Thymus (tissue), 11 donors: Measurements from ENCODE around the gene MCF2L2. TPM values are rescaled to one million over a fixed set of nuclear protein-coding genes. Genes with fewer than 3 reads are reported as not detected.
A peak's percentile ranks its signal among the peaks of the same experiment; 100 is the strongest.

Source experiments
- DNase-seq, 9 donors: peaks; one replicate each; pipeline ENCODE4 v3.0.0-alpha.2; 2013; ENCODE audit warnings: low spot score in 9 of 9, low read depth in 6 of 9, missing footprints in 1 of 9
- H3K27ac ChIP-seq, 2 donors: one replicate each; pipeline ENCODE4 v1.5.1; 2013; ENCODE audit warnings: control low read depth in 1 of 2, low read depth in 1 of 2, low read length in 1 of 2, mild to moderate bottlenecking in 1 of 2, moderate library complexity in 1 of 2
- H3K27me3 ChIP-seq, 2 donors: one replicate each; pipeline ENCODE4 v1.5.1; 2013; ENCODE audit warnings: low read length in 1 of 2; ENCODE audit not compliant: control insufficient read depth in 2 of 2, insufficient read depth in 1 of 2
- H3K36me3 ChIP-seq, 2 donors: one replicate each; pipeline ENCODE4 v1.5.1; 2013; ENCODE audit warnings: low read length in 1 of 2, mild to moderate bottlenecking in 1 of 2, moderate library complexity in 1 of 2; ENCODE audit not compliant: control insufficient read depth in 2 of 2, insufficient read depth in 2 of 2
- H3K4me1 ChIP-seq, 2 donors: one replicate each; pipeline ENCODE4 v1.5.1; 2013; ENCODE audit warnings: low read length in 2 of 2; ENCODE audit not compliant: control insufficient read depth in 2 of 2, insufficient read depth in 2 of 2
- H3K4me3 ChIP-seq, 2 donors: one replicate each; pipeline ENCODE4 v1.5.1; 2013; ENCODE audit warnings: low read length in 2 of 2, control low read depth in 1 of 2, mild to moderate bottlenecking in 1 of 2
- H3K9me3 ChIP-seq, 2 donors: one replicate each; pipeline ENCODE4 v1.5.1; 2013; ENCODE audit warnings: low read length in 1 of 2, mild to moderate bottlenecking in 1 of 2; ENCODE audit not compliant: control insufficient read depth in 2 of 2, insufficient read depth in 1 of 2
- WGBS: extraction: QIAGEN DNeasy Blood & Tissue Kit; methylation state at CpG from one replicate; pipeline ENCODE4 v1.1.7; 2013; 5-methylcytosine and 5-hydroxymethylcytosine counted together
- polyA plus RNA-seq: library from polyadenylated mRNA; stranded (reverse); fragments of 200-250 nt; gene quantifications from one replicate; pipeline ENCODE4 v1.2.3, GENCODE V29; 2013
- total RNA-seq: library from RNA; stranded (reverse); fragments of 120-200 nt; gene quantifications from one replicate; pipeline ENCODE4 v1.2.4, GENCODE V29; 2013
- donor health status: healthy.

MCF2L2 gene
- total and polyA plus RNA-seq, 2 donors, result 1.0 to 1.1 TPM

DNA sequence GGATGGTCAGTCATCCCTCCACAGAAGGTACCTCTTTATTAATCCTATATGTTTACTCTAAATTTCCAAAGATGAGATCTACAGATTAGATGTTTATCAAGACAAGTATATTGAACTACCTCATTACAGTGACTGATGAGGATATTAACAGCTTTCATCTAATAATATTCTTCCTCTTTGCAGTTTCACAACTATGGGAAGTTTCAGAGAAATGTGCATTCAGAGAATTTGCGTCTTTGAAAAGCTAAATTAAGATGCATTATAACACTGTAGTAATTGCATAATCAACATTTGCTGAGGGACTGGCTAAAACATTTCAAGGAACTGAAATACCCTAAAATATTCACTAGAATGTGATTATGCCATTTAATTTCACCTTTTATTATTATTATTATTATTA lies 46.7 kb downstream of the MCF2L2 start:
- H3K9me3 ChIP-seq, result no peaks in the 10 kb centered on the region
- no peaks in the 10 kb centered on the region for H3K27me3 ChIP-seq
- H3K27ac ChIP-seq, result no peak overlapping the region
- WGBS, result 94% methylated on average over 1 of the region's 1 CpG
- H3K36me3 ChIP-seq, result no peaks in the 10 kb centered on the region
- no peak for DNase-seq
- peaks cover 4 to 10% of the 10 kb centered on the region in 2 donors for H3K4me1 ChIP-seq
- H3K4me3 ChIP-seq, result no peak overlapping the region

DNA sequence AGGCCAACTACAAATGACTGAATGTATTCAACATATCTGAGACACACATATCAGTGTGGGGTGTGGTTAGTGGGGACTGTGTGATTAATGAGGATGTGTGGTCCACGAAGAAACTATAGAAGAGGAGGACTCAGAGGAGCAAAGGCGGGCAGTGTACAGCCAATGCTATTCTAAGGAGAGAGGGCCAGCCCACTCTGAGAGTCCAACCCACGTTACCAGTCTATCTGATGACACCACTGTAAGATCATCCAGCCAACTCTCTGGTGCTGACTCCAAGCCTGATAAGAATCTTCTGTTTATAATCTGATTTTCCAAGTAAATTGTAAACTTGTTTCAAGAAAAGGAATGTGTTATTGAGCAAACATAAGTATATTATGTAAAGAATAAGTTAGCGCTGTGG lies 47.2 kb downstream of the MCF2L2 start:
- 94% methylated on average over 4 of the region's 4 CpGs for WGBS
- Histone ChIP-seq H3K4me3 (no peak overlapping the region), H3K36me3 (no peaks in the 10 kb centered on the region), H3K9me3 (no peaks in the 10 kb centered on the region), H3K27me3 (no peaks in the 10 kb centered on the region), H3K4me1 (peaks cover 4 to 10% of the 10 kb centered on the region in 2 donors), H3K27ac (no peak overlapping the region)
- no peak for DNase-seq

DNA sequence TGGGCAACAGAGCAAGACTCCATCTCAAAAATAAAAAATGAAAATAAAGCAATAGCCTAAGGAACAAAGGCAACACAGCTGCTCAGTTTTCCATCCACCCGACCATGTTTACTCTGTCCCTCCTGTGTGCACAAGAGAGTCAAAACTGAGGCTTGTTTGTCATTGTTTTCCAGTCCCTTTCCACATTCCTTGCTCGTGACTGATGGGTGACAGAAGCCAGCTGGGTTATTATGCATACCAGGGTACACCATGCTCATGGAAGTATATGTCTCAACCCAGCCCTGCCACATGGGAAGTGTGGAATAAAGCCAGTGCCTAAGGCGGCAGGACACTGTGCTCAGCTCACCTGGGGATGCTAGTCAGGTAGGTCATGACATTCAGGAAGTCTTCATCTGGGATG lies 49.5 kb downstream of the MCF2L2 start:
- 96% methylated on average over 3 of the region's 3 CpGs for WGBS
- H3K4me3 ChIP-seq, result no peak overlapping the region
- H3K27me3 ChIP-seq, result no peaks in the 10 kb centered on the region
- no peak overlapping the region for H3K27ac ChIP-seq
- no peaks in the 10 kb centered on the region for H3K9me3 ChIP-seq
- peaks cover 4 to 10% of the 10 kb centered on the region in 2 donors for H3K4me1 ChIP-seq
- H3K36me3 ChIP-seq, result no peaks in the 10 kb centered on the region
- DNase-seq, result no peak

DNA sequence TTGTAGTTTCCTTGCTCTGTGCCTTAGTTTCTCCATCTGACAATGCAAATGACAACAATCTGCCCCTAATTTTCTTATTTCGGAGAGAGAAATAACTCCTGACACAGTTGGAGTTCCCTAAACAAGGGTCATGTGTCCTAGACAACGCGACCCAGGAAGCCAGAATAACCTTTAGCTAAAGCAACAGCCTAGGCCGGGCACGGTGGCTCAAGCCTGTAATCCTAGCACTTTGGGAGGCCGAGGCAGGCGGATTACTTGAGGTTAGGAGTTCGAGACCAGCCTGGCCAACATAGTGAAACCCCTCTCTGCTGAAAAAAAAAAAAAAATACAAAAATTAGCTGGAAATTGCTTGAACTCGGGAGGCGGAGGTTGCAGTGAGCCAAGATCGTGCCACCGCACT lies 49.9 kb downstream of the MCF2L2 start:
- peaks cover 4 to 10% of the 10 kb centered on the region in 2 donors for H3K4me1 ChIP-seq
- DNase-seq, result no peak

DNA sequence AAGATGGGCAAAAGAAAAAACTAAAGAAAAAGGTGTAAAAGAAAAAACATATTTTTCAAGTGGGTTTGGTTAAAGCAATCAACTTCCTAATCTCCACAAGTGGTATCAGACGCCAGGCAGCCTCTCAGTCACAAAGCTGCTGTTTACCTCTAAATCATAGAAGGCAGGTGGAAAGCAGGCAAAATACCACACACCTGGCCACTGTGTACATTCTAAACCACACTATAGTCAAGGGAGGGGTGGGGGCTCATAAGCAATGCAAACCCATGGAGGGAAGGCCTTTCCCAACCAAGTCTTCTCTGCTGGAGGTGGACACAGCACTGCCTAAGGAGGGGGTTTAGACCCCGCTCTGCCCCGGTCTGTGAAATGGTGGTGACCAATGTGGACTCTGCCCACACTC lies 50.4 kb downstream of the MCF2L2 start:
- peak in 1 of 9 donors; percentile 44 for DNase-seq
- Histone ChIP-seq H3K27me3 (no peaks in the 10 kb centered on the region), H3K9me3 (no peaks in the 10 kb centered on the region), H3K36me3 (no peaks in the 10 kb centered on the region), H3K27ac (no peak overlapping the region), H3K4me1 (peaks cover 4 to 10% of the 10 kb centered on the region in 2 donors), H3K4me3 (no peak overlapping the region)
- WGBS, result 74% methylated on average over 3 of the region's 3 CpGs

More for the DNA sequence above, 49.9 kb downstream of the MCF2L2 start:
- H3K27me3 ChIP-seq, result no peaks in the 10 kb centered on the region
- no peak overlapping the region for H3K4me3 ChIP-seq
- no peak overlapping the region for H3K27ac ChIP-seq
- no peaks in the 10 kb centered on the region for H3K9me3 ChIP-seq
- 97% methylated on average over 12 of the region's 12 CpGs for WGBS
- H3K36me3 ChIP-seq, result no peaks in the 10 kb centered on the region

DNA sequence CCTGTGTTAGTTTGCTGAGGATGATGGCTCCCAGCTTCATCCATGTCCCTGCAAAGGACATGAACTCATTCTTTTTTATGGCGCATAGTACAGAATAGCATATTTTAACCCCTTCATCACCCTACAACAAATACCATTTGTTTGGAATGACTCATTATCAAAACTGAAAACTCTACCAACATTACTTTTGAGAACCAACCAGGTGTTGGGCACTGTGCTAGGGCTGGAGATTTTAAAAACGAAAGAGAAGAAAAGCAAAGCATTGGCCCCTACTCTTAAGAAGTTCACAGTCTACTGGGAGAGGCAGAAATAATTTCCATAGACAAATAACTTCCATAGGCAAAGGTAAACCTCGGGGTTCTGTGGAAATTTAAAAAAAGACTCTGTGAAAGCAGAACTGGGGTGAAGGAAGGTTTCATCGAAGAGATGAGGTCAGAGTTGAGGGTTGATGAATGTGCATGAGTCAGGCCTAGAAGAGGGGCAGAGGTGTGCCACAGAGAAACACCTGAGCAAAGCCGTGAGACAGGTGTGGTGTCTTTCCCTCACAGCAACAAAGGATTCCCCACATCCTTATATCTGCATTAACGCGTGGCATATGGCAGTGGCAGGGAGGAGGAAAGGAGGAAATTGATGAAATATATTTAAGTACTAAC lies 51.0 kb downstream of the MCF2L2 start:
- Histone ChIP-seq H3K27me3 (no peaks in the 10 kb centered on the region), H3K4me3 (no peak overlapping the region), H3K36me3 (no peaks in the 10 kb centered on the region), H3K9me3 (no peaks in the 10 kb centered on the region), H3K27ac (no peak overlapping the region), H3K4me1 (peaks cover 4 to 10% of the 10 kb centered on the region in 2 donors)
- WGBS, result 81% methylated on average over 7 of the region's 7 CpGs
- no peak for DNase-seq

DNA sequence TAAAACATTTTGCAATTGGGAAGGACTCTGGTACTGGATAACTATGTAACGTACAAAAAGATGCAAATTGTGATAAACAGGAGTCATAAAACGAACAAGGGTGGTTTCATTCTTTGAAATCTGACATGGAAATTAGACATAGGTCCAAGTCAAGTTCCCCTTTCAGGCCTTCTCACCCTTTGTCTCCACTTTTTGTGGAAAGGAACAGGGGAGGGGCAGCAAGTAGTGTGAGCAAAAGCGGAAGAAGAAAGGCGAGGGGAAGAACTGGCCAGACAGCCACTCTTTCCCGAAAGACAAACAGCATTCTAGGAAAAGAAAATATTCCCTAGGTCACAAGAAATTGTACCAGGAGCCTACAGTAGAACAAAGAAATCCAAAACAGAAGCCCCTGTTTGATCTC lies 52.6 kb downstream of the MCF2L2 start:
- H3K4me3 ChIP-seq, result no peak overlapping the region
- no peaks in the 10 kb centered on the region for H3K27me3 ChIP-seq
- 71% methylated on average over 5 of the region's 5 CpGs for WGBS
- no peak for DNase-seq
- H3K27ac ChIP-seq, result no peak overlapping the region
- peaks cover 4 to 10% of the 10 kb centered on the region in 2 donors for H3K4me1 ChIP-seq
- no peaks in the 10 kb centered on the region for H3K36me3 ChIP-seq
- H3K9me3 ChIP-seq, result no peaks in the 10 kb centered on the region

DNA sequence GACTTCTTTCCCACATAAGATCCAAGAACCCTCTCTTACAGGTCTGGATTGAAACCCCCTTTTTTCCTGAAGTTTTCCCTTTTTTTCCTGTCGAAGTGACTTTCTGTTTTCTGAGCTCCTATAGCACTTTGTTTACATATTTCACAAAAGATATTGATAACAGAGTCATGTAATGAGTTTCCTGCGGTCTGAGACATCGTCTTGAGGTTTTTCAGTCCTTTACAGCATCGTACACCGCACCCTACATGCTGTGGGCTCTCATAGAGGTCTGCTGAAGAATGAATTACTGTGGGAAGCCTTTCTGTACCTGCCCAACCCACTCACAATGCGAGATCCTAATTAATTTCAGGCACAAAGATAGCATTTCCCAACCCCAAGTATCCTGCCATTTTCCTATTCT lies 53.1 kb downstream of the MCF2L2 start:
- DNase-seq, result no peak
- Histone ChIP-seq H3K4me3 (no peak overlapping the region), H3K9me3 (no peaks in the 10 kb centered on the region), H3K4me1 (peaks cover 4 to 10% of the 10 kb centered on the region in 2 donors), H3K36me3 (no peaks in the 10 kb centered on the region), H3K27me3 (no peaks in the 10 kb centered on the region), H3K27ac (no peak overlapping the region)
- WGBS, result 98% methylated on average over 6 of the region's 6 CpGs

DNA sequence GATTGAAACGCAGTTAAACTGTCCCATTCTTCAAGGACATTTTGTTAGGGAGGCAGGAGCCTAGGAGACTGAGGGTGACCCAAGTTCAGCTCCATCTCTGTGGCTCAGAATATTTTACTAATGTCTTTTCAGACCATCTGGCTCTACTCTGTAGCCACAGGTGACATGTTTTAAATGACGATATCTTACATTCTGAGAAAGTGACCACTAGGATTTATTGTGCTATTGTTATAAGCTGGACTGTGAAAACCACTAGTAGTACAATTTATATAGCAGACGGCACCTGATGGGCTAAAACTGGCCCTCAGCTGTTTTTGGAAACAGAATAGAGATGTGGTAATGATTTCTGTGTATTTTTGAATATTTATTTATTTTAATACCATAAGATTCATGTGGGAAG lies 55.5 kb downstream of the MCF2L2 start:
- Histone ChIP-seq H3K27ac (no peak overlapping the region), H3K9me3 (no peaks in the 10 kb centered on the region), H3K27me3 (no peaks in the 10 kb centered on the region), H3K36me3 (no peaks in the 10 kb centered on the region), H3K4me3 (no peak overlapping the region), H3K4me1 (peaks cover 4 to 6% of the 10 kb centered on the region in 2 donors)
- 85% methylated on average over 3 of the region's 3 CpGs for WGBS
- no peak for DNase-seq
